ENCODE results near the gene RNU6-7.

RNU6-7 gene

GRCh38 chr14:32211068-32211404 is 9.2 kb downstream of the RNU6-7 start:
- TF ChIP-seq CTCF (IDR thresholded peaks at IDR 0.05; ENCODE audit: borderline replicate concordance, extremely low read depth, low read length, poor library complexity, severe bottlenecking) (no peak), EZH2 (IDR thresholded peaks at IDR 0.05; ENCODE audit: borderline replicate concordance, low read depth, low read length, severe bottlenecking) (no peak)
- no peaks in the 10 kb centered on the region for H3K27me3 ChIP-seq (ENCODE audit: insufficient read depth, low read length, poor library complexity)
- no peak overlapping the region for H3K27ac ChIP-seq (ENCODE audit: low read length)
- no peaks in the 10 kb centered on the region for H3K79me2 ChIP-seq (ENCODE audit: insufficient read depth, low read length)
- no peaks in the 10 kb centered on the region for H3K4me1 ChIP-seq (ENCODE audit: insufficient read depth, low read length)
- no peaks in the 10 kb centered on the region for H4K20me1 ChIP-seq (ENCODE audit: insufficient read depth, low read length)
- no peak overlapping the region for H3K4me3 ChIP-seq (ENCODE audit: low read depth in 1 of 2, low read length in 2 of 2)
- H2AFZ ChIP-seq (ENCODE audit: low read depth, low read length) = no peak overlapping the region
- DNase-seq = no peak
- ATAC-seq (ENCODE audit: insufficient read depth, low read depth) = no peak
- H3K9me3 ChIP-seq (ENCODE audit: insufficient read depth, low read length, severe bottlenecking) = no peaks in the 10 kb centered on the region
- H3K4me2 ChIP-seq (ENCODE audit: insufficient read depth, low read length) = no peak overlapping the region
- no peaks in the 10 kb centered on the region for H3K36me3 ChIP-seq (ENCODE audit: insufficient read depth, low read length)
- H3K9ac ChIP-seq (ENCODE audit: low read depth, low read length) = no peak overlapping the region

GRCh38 chr14:32212833-32213232 is 11.0 kb downstream of the RNU6-7 start:
- Histone ChIP-seq H3K27me3 (ENCODE audit: insufficient read depth, low read length, poor library complexity) (no peaks in the 10 kb centered on the region), H4K20me1 (ENCODE audit: insufficient read depth, low read length) (no peaks in the 10 kb centered on the region), H3K36me3 (ENCODE audit: insufficient read depth, low read length) (no peaks in the 10 kb centered on the region), H3K9ac (ENCODE audit: low read depth, low read length) (no peak overlapping the region), H3K27ac (ENCODE audit: low read length) (no peak overlapping the region), H3K79me2 (ENCODE audit: insufficient read depth, low read length) (no peaks in the 10 kb centered on the region), H2AFZ (ENCODE audit: low read depth, low read length) (no peak overlapping the region), H3K4me3 (ENCODE audit: low read depth in 1 of 2, low read length in 2 of 2) (no peak overlapping the region), H3K4me2 (ENCODE audit: insufficient read depth, low read length) (no peak overlapping the region), H3K9me3 (ENCODE audit: insufficient read depth, low read length, severe bottlenecking) (no peaks in the 10 kb centered on the region), H3K4me1 (ENCODE audit: insufficient read depth, low read length) (no peaks in the 10 kb centered on the region)
- TF ChIP-seq EZH2 (IDR thresholded peaks at IDR 0.05; ENCODE audit: borderline replicate concordance, low read depth, low read length, severe bottlenecking) = no peak
- TF ChIP-seq CTCF (IDR thresholded peaks at IDR 0.05; ENCODE audit: borderline replicate concordance, extremely low read depth, low read length, poor library complexity, severe bottlenecking) = no peak
- ATAC-seq (ENCODE audit: insufficient read depth, low read depth) (no peak), DNase-seq (no peak)

GRCh38 chr14:32217301-32217700 is 15.5 kb downstream of the RNU6-7 start:
- Histone ChIP-seq H3K4me2 (ENCODE audit: insufficient read depth, low read length) (no peak overlapping the region; the same call in 1 of the 2 replicates), H3K4me1 (ENCODE audit: insufficient read depth, low read length) (no peaks in the 10 kb centered on the region), H2AFZ (ENCODE audit: low read depth, low read length) (peak overlapping the region; percentile 47; the same call in 1 of the 2 replicates), H3K9ac (ENCODE audit: low read depth, low read length) (no peak overlapping the region), H3K79me2 (ENCODE audit: insufficient read depth, low read length) (no peaks in the 10 kb centered on the region), H4K20me1 (ENCODE audit: insufficient read depth, low read length) (no peaks in the 10 kb centered on the region), H3K4me3 (ENCODE audit: low read depth in 1 of 2, low read length in 2 of 2) (no peak overlapping the region), H3K27ac (ENCODE audit: low read length) (no peak overlapping the region), H3K36me3 (ENCODE audit: insufficient read depth, low read length) (no peaks in the 10 kb centered on the region), H3K9me3 (ENCODE audit: insufficient read depth, low read length, severe bottlenecking) (no peaks in the 10 kb centered on the region), H3K27me3 (ENCODE audit: insufficient read depth, low read length, poor library complexity) (no peaks in the 10 kb centered on the region)
- DNase-seq (peak; percentile 32), ATAC-seq (ENCODE audit: insufficient read depth, low read depth) (peak; percentile 90)
- no peak for TF ChIP-seq CTCF (IDR thresholded peaks at IDR 0.05; ENCODE audit: borderline replicate concordance, extremely low read depth, low read length, poor library complexity, severe bottlenecking)
- TF ChIP-seq EZH2 (IDR thresholded peaks at IDR 0.05; ENCODE audit: borderline replicate concordance, low read depth, low read length, severe bottlenecking) = no peak
